Neural progenitor cell (in vitro differentiated cells): ENCODE data around the gene BBS9.

Experiments used
- EZH2phosphoT487 ChIP-seq: fragments of 200-600 bp; sonication (generic); IDR thresholded peaks from 2 replicates; pipeline ENCODE4 v1.6.1; 2017; ENCODE audit warnings: antibody characterized with exemption
- TF ChIP-seq, protein P1 (sequence below): fragments of 200-600 bp; sonication (generic); IDR thresholded peaks from 2 replicates; pipeline ENCODE4 v1.5.1; 2017; ENCODE audit warnings: antibody characterized with exemption, mild to moderate bottlenecking

DNA sequence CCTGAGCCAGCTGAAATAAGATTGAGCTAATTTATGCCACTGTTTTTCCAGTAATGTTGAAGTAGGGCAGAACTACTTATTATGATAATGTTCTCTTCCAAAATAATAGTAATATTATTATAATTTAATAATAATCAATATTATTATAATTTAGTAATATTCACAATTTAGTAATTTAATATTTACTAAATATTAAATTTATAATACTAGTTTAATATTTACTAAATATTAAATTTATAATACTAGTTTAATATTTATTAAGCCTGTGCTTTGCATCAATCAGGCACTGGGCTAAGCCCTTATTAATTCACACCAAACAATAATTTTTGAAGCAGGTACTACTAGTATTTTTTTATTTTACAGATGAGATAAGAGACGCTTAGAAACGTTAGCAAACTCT, 170.1 kb downstream of the BBS9 start:
- TF ChIP-seq, protein P1, sequence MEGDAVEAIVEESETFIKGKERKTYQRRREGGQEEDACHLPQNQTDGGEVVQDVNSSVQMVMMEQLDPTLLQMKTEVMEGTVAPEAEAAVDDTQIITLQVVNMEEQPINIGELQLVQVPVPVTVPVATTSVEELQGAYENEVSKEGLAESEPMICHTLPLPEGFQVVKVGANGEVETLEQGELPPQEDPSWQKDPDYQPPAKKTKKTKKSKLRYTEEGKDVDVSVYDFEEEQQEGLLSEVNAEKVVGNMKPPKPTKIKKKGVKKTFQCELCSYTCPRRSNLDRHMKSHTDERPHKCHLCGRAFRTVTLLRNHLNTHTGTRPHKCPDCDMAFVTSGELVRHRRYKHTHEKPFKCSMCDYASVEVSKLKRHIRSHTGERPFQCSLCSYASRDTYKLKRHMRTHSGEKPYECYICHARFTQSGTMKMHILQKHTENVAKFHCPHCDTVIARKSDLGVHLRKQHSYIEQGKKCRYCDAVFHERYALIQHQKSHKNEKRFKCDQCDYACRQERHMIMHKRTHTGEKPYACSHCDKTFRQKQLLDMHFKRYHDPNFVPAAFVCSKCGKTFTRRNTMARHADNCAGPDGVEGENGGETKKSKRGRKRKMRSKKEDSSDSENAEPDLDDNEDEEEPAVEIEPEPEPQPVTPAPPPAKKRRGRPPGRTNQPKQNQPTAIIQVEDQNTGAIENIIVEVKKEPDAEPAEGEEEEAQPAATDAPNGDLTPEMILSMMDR = no peak
- no peak for TF ChIP-seq EZH2phosphoT487
